ENCODE measurements around the gene FN3KRP. TPM values are rescaled to one million over a fixed set of nuclear protein-coding genes. Genes with fewer than 3 reads are reported as not detected.
A peak's percentile ranks its signal among the peaks of the same experiment; 100 is the strongest.

Gene FN3KRP, protein sequence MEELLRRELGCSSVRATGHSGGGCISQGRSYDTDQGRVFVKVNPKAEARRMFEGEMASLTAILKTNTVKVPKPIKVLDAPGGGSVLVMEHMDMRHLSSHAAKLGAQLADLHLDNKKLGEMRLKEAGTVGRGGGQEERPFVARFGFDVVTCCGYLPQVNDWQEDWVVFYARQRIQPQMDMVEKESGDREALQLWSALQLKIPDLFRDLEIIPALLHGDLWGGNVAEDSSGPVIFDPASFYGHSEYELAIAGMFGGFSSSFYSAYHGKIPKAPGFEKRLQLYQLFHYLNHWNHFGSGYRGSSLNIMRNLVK
- total RNA-seq = 19.4 TPM
- polyA plus RNA-seq = 40.9 TPM

DNA sequence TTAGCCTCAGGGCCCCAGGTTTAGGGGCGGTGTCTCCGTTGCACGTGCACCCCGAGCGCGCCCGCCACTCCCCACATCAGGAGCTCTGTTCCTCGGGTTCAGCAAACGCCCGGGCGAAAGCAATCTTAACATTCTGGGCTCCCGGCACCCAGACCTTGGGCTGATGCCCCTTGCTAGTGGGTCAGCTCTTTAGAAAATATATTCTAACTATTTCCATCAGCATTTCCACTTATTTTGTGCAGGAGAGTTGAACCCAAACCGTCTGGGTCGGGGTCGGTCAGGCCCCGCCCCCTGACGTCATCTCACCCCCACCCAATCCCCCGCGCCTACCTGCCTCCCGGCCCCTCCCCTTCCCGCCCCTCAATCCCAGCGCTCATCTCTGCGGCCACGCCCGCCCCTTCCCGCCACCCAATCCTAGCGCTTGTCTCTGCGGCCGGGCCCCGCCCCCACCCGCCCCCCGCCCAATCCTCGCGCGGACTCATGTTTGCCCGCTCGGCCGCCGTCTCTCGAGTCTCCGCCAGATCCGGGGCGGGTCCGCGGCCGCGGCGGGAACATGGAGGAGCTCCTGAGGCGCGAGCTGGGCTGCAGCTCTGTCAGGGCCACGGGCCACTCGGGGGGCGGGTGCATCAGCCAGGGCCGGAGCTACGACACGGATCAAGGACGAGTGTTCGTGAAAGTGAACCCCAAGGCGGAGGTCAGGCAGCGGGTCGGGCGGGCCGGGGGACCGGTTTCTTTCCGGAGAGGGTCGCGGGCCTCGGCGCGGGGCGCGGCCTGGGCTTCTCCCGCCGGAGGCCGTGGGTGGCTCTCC is at the start of gene FN3KRP:
FN3KRP (plus strand) TSS at position 504 of the 808 bp plus-strand sequence; CDS start at position 554, 50 bp downstream.
- no peak for DNase-seq (ENCODE audit: extremely low spot score)
- WGBS = under 1% methylated on average over 75 of the region's 75 CpGs
- H3K36me3 ChIP-seq (ENCODE audit: insufficient read depth) = peaks cover 4% of the 10 kb centered on the region
- H3K4me3 ChIP-seq (ENCODE audit: low read depth, low read length) = peak within 1 kb of the TSS; percentile 94
- H3K27ac ChIP-seq (ENCODE audit: low read depth) = no peak within 1 kb of the TSS
- H3K4me1 ChIP-seq (ENCODE audit: insufficient read depth) = peaks cover 2% of the 10 kb centered on the region

DNA sequence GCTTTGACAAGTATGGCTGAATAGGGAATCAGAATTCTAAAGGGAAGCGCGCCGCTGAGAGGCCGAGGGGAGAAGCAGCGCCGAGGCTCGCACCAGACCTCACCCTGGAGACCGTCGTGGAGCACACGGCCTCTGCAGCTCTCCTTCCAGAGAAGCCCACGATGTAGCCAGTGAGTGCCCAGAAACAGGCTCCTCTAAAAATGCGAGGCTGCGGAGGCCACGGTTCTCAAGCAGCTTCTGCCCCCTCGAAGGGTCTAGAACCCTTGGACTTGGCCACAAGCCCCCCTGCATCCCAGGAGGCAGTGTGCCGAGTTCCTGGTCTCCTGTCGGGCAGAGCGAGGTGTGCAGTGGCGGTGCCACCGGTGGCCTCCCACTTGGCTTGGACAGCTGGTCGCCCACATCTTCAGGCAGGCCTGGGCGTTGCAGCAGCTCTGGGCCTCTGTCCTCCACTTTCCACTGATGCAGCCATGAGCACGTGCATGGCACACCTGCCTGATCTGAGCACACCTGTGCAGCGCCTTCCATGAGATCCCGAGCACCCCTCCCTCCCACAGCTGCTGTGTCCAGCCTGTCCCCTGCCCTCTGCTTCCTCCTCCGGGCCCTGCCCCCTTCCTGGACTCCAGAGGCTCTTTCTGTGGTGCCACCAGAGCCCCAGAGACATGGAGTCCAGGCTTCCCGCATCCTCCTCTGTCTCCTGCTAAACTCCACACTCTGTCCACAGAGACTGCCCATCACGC is 49.4 kb upstream of the FN3KRP start:
- 92% methylated on average over 28 of the region's 28 CpGs for WGBS
- Histone ChIP-seq H3K36me3 (ENCODE audit: insufficient read depth) (no peaks in the 10 kb centered on the region), H3K4me3 (ENCODE audit: low read depth, low read length) (no peak overlapping the region), H3K4me1 (ENCODE audit: insufficient read depth) (no peaks in the 10 kb centered on the region), H3K27ac (ENCODE audit: low read depth) (no peak overlapping the region)
- DNase-seq (ENCODE audit: extremely low spot score) = no peak

DNA sequence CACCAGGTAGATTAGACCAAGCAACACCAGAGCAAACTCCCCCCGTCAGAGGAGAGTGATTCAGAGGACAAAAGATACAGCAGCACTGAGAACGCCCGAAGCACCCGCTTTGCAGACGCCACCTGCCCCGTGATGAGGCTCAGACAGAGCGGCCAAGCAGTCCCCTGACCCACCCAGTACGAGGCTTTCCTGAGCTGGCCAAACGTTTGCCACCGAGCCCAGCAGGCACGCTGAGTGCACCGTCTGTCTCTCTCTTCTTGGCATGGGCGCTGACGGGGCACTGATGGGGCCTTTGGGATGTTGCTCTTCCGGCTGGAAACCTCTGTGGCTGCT is 48.9 kb upstream of the FN3KRP start:
- no peak overlapping the region for H3K4me3 ChIP-seq (ENCODE audit: low read depth, low read length)
- no peaks in the 10 kb centered on the region for H3K4me1 ChIP-seq (ENCODE audit: insufficient read depth)
- H3K27ac ChIP-seq (ENCODE audit: low read depth) = no peak overlapping the region
- 95% methylated on average over 15 of the region's 15 CpGs for WGBS
- DNase-seq (ENCODE audit: extremely low spot score) = no peak
- no peaks in the 10 kb centered on the region for H3K36me3 ChIP-seq (ENCODE audit: insufficient read depth)

DNA sequence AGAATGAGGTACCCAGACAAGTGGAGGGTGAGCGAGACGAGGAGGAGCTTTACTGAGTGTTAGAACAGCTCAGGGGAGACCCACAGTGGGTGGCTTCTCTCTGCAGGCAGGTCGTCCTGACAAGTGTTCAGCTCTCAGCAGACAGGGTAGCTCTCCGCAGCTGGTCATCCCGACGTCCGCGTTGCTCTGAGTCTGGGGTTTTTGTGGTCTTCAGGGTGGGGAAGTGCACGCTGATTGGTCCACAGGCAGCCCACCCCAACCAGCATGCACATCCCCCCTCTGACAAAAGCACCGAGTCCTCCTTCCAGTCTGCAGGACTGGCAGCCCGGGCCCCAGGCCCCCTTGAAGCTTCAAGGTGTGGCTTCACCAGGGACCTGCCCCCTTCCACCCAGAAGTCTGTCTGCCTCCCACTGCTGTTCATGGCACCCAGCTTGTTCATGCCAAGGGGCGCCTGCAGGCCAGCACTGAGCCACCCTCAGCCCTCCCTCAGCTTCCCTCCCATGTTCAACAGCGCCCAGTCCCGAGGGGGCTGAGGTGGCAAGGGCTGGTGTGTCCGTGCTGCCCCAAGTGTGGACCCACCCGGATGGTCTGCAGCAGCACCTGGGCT is 48.4 kb upstream of the FN3KRP start:
- no peaks in the 10 kb centered on the region for H3K36me3 ChIP-seq (ENCODE audit: insufficient read depth)
- DNase-seq (ENCODE audit: extremely low spot score) = no peak
- WGBS = 79% methylated on average over 16 of the region's 16 CpGs
- no peak overlapping the region for H3K4me3 ChIP-seq (ENCODE audit: low read depth, low read length)
- H3K27ac ChIP-seq (ENCODE audit: low read depth) = no peak overlapping the region
- H3K4me1 ChIP-seq (ENCODE audit: insufficient read depth) = no peaks in the 10 kb centered on the region

DNA sequence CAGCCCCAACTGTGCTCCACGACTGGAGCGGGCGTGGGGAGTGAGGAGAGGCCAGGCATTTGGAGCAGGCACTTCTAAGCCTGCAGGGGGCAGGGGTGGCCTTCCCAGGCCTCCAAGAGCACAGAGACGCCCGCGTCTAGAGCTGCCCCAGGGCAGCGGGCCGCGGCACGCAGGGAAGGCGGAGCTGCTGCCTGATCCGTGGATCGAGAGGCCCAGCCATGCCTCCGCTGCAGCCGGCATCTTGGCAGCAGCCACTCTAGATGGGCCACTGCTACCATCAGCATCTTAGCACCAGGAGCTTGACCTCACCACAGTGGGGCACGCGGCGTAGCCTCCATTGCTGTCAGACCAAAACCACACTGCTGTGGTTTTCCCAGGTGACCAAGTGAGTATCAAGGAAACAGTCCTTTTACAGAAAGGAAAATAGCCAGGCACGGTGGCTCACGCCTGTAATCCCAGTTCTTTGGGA is 47.8 kb upstream of the FN3KRP start:
- no peak overlapping the region for H3K27ac ChIP-seq (ENCODE audit: low read depth)
- H3K36me3 ChIP-seq (ENCODE audit: insufficient read depth) = no peaks in the 10 kb centered on the region
- no peak overlapping the region for H3K4me3 ChIP-seq (ENCODE audit: low read depth, low read length)
- WGBS = 54% methylated on average over 20 of the region's 20 CpGs
- DNase-seq (ENCODE audit: extremely low spot score) = no peak
- no peaks in the 10 kb centered on the region for H3K4me1 ChIP-seq (ENCODE audit: insufficient read depth)

DNA sequence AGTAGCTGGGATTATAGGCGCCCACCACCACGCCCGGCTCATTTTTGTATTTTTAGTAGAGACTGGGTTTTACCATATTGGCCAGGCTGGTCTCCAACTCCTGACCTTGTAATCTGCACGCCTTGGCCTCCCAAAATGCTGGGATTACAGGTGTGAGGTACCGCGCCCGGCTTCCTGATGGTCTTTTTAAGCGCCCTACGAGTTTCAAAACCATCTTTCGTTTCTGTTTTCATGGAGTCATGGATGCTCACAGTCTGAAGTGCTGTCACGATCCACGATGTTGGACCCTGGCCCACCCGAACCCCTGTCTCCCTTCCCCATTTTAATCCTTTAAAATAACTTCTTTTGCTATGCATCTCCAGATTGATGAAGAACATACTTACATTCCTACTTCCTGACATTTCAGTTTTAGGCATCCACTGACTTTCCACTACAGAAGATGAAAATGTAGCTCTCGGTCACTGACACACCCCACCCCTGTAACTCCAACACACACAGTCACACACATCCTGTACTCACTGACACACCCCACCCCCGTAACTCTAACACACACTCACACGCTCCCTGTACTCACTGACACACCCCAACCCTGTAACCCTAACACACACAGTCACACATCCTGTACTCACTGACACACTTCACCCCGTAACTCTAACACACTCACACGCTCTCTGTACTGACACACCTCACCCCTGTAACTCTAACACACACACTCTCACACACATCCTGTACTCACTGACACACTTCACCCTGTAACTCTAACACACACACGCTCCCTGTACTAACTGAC is 45.6 kb upstream of the FN3KRP start:
- DNase-seq (ENCODE audit: extremely low spot score) = no peak
- no peak overlapping the region for H3K27ac ChIP-seq (ENCODE audit: low read depth)
- 89% methylated on average over 19 of the region's 19 CpGs for WGBS
- H3K4me3 ChIP-seq (ENCODE audit: low read depth, low read length) = no peak overlapping the region
- H3K36me3 ChIP-seq (ENCODE audit: insufficient read depth) = no peaks in the 10 kb centered on the region
- no peaks in the 10 kb centered on the region for H3K4me1 ChIP-seq (ENCODE audit: insufficient read depth)

DNA sequence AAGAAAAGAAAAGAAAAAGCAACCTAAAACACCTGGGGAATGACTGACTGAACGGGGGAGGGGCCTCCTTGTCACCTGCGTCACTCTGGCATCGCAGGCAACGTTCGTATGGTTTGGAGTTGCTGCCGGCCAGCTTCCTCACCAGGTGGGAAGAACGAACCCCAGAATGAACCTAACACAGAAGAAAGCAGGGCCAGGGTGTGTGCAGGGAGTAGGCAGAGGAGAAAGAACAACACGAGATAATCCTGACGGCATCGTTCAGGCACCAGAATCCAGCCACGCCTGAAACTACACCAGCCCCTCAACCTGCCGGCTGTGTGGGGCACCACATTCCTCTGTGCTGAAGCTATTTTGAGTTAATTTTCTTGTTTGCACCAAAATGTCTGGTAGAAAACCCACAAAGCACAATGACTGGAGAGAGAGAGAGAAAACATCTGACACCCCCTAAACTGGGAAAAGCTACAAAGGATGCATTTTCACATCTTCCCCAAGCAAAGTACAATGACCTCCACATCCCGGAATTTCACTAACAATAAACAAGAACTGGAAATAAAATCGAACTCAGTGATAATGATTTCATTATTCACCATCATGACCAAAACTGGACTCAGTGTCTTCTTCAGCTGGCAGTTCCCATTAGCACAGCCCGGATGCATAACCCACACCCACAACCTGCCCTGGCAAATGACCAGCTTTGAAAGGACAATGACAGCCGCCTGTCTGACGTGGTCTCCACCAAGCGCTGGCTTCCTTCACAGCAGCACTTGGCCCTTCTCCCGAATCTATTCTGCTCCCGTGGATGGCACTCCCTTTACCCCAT is 41.6 kb upstream of the FN3KRP start:
- Histone ChIP-seq H3K4me3 (ENCODE audit: low read depth, low read length) (no peak overlapping the region), H3K27ac (ENCODE audit: low read depth) (no peak overlapping the region), H3K36me3 (ENCODE audit: insufficient read depth) (no peaks in the 10 kb centered on the region), H3K4me1 (ENCODE audit: insufficient read depth) (no peaks in the 10 kb centered on the region)
- no peak for DNase-seq (ENCODE audit: extremely low spot score)
- WGBS = 84% methylated on average over 20 of the region's 20 CpGs

DNA sequence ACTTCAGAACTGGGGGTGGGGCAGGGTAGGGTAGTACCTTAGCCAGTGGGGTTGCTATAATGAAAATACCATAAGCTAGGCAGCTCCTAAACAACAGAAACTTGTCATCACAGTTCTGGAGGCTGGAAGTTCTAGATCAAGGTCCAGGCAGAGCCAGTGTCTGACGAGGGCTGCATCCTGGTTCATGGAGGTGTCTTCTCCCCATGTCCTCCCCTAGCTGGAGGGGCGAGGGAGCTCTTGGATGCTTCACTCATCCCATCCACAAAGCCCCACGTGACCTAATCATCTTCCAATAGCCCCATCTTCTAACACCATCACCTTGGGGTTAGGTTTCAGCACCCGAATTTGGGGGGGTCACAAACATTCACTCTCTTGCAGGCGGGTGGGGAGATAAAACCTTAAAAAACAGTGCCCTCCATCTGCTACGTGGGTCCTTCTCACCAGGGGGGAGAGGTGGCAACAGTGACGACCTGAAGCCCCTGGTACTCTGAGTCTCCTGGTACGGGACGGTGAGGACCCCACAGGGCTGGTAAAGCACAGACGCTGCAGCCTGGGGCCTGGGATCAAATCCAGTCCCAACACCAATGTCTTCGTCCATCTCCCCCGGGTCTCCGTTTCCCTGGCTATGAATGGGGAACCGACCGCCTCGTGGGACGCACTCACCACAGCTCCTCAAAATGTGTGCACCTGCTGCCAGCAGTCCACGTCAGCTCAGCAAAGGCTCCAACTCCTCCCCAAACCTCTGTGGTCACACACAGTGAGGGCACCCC is 40.8 kb upstream of the FN3KRP start:
- no peaks in the 10 kb centered on the region for H3K36me3 ChIP-seq (ENCODE audit: insufficient read depth)
- no peak overlapping the region for H3K4me3 ChIP-seq (ENCODE audit: low read depth, low read length)
- WGBS = 88% methylated on average over 18 of the region's 18 CpGs
- no peak overlapping the region for H3K27ac ChIP-seq (ENCODE audit: low read depth)
- no peak for DNase-seq (ENCODE audit: extremely low spot score)
- H3K4me1 ChIP-seq (ENCODE audit: insufficient read depth) = no peaks in the 10 kb centered on the region

DNA sequence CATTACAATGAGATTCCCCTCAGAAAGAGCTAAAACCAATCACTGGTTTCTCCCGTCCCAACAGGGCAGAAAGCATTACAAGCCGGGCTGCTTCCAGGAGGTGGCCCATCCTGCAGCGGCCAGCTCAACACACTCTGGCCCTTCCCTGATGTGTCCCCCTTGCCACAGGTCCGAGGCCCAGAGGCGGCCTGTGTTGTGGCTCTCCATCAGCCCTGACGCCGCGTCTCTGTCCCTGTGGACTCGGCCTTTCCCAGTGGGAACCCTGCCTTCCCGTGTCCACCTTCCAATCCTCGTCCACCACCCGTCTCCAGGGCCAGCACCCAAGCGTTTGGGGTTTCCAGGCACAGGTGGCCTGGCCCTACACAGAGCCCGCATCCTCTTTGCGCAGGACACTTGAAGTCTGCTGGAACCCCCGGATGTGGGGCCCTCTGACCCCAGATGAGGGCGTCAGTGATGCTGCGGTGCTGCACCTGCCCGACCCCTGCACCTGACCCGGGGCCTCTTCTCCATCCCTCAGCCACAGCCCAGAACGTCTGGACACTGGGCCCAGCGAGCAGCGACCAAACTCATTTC is 39.1 kb upstream of the FN3KRP start:
- H3K27ac ChIP-seq (ENCODE audit: low read depth) = no peak overlapping the region
- no peaks in the 10 kb centered on the region for H3K36me3 ChIP-seq (ENCODE audit: insufficient read depth)
- no peak overlapping the region for H3K4me3 ChIP-seq (ENCODE audit: low read depth, low read length)
- H3K4me1 ChIP-seq (ENCODE audit: insufficient read depth) = no peaks in the 10 kb centered on the region
- 86% methylated on average over 23 of the region's 23 CpGs for WGBS
- no peak for DNase-seq (ENCODE audit: extremely low spot score)

DNA sequence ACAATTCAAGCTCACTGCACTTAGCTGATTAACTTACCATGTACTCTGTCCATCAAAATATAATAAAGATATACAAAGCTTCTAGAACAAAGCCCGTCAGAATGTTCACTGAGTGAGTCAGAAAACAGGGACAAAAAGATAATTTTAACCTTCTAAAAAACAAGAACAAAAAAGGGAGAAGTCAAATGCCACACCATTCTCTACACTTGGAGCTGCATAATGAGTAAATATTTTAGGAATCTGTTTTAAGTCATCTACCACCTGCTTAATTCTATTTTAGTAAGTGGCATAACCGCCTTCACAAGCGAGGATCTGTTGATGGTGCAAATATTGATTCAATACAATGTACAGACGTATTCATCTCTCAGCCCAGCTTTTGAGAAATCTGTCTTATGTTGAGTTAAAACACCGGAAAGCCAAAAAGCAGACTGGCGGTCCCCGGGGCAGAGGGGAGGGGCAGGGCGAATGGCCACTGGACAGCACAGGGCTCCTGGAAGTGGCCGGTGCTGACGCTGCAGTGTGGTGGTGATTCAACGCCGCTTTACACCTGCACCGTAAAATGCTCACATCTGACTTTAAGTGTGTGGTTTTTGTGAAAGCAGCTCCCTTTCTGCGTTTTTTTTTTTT is 38.1 kb upstream of the FN3KRP start:
- Histone ChIP-seq H3K4me1 (ENCODE audit: insufficient read depth) (no peaks in the 10 kb centered on the region), H3K4me3 (ENCODE audit: low read depth, low read length) (no peak overlapping the region), H3K27ac (ENCODE audit: low read depth) (no peak overlapping the region), H3K36me3 (ENCODE audit: insufficient read depth) (no peaks in the 10 kb centered on the region)
- DNase-seq (ENCODE audit: extremely low spot score) = no peak
- WGBS = 91% methylated on average over 14 of the region's 14 CpGs

Data from urinary bladder (tissue), 4 donors.